GM18502 (cell line): ENCODE measurements around the gene MARS1.

ENCODE experiments used
- ATAC-seq: cut with Tn5 transposase; IDR thresholded peaks from one replicate; pipeline ENCODE4 v1.9.1; 2021; ENCODE audit warnings: mild to moderate bottlenecking; ENCODE audit not compliant: unreplicated experiment, poor library complexity

The MARS1 gene

GRCh38 chr12:57525615-57526383 lies 37.9 kb downstream of the MARS1 start:
- no peak for ATAC-seq

- no peak for ATAC-seq
These were observed 38.7 kb downstream of the MARS1 start for GRCh38 chr12:57526477-57527126.

- no peak for ATAC-seq
These were observed 39.3 kb downstream of the MARS1 start for GRCh38 chr12:57527184-57527583.

- no peak for ATAC-seq
These were observed 40.3 kb downstream of the MARS1 start for GRCh38 chr12:57528176-57528575.

- ATAC-seq, result no peak
These were observed 41.1 kb downstream of the MARS1 start for GRCh38 chr12:57528831-57529555.

- ATAC-seq, result no peak
These were observed 42.0 kb downstream of the MARS1 start for GRCh38 chr12:57529831-57530230.

- ATAC-seq, result no peak
These were observed 42.7 kb downstream of the MARS1 start for GRCh38 chr12:57530396-57531142.

- ATAC-seq, result no peak
These were observed 44.0 kb downstream of the MARS1 start for GRCh38 chr12:57531836-57532235.

GRCh38 chr12:57533108-57533507 lies 45.2 kb downstream of the MARS1 start:
- ATAC-seq, result no peak

GRCh38 chr12:57534250-57534649 lies 46.4 kb downstream of the MARS1 start:
- ATAC-seq, result no peak

GRCh38 chr12:57534991-57535543 lies 47.2 kb downstream of the MARS1 start:
- no peak for ATAC-seq

GRCh38 chr12:57535764-57536596 lies 48.1 kb downstream of the MARS1 start:
- no peak for ATAC-seq

GRCh38 chr12:57536597-57536942 lies 48.7 kb downstream of the MARS1 start:
- no peak for ATAC-seq

- no peak for ATAC-seq
These were observed 51.4 kb downstream of the MARS1 start for GRCh38 chr12:57539134-57539768.

GRCh38 chr12:57541001-57541400 lies 53.1 kb downstream of the MARS1 start:
- ATAC-seq, result no peak

GRCh38 chr12:57541717-57542116 lies 53.8 kb downstream of the MARS1 start:
- ATAC-seq, result no peak

- ATAC-seq, result no peak
These were observed 55.7 kb downstream of the MARS1 start for GRCh38 chr12:57543581-57543980.

GRCh38 chr12:57545809-57546437 lies 58.1 kb downstream of the MARS1 start:
- ATAC-seq, result peak; percentile 1
